Activated CD4-positive, alpha-beta T cell treated with anti-CD3 and anti-CD28 coated beads, Interleukin-2, amount 10 ng/mL, durations not matched to agents 24 days and 14 days (primary cell): ENCODE measurements around the gene SNRNP40. TPM values are rescaled to one million over a fixed set of nuclear protein-coding genes. Genes with fewer than 3 reads are reported as not detected.
A peak's percentile ranks its signal among the peaks of the same experiment; 100 is the strongest.

ENCODE experiments used
- DNase-seq: peaks from one replicate; pipeline ENCODE4 v3.0.0; 2022
- H3K27ac Mint-ChIP-seq: one replicate; pipeline ENCODE4 v1.8.0; 2022; ENCODE audit warnings: mild to moderate bottlenecking, mixed read lengths
- H3K27me3 Mint-ChIP-seq: one replicate; pipeline ENCODE4 v1.8.0; 2022; ENCODE audit warnings: mixed read lengths
- H3K36me3 Mint-ChIP-seq: one replicate; pipeline ENCODE4 v1.8.0; 2022; ENCODE audit warnings: low read depth, mild to moderate bottlenecking, mixed read lengths
- H3K4me1 Mint-ChIP-seq: one replicate; pipeline ENCODE4 v1.8.0; 2021; ENCODE audit warnings: mixed read lengths
- H3K4me3 Mint-ChIP-seq: one replicate; pipeline ENCODE4 v1.8.0; 2022; ENCODE audit warnings: mild to moderate bottlenecking, moderate library complexity, mixed read lengths
- H3K9me3 Mint-ChIP-seq: one replicate; pipeline ENCODE4 v1.8.0; 2021; ENCODE audit warnings: mixed read lengths
- intact Hi-C: fragments of 100-400 bp; cut with micrococcal nuclease; formaldehyde crosslinking; loops from one replicate; pipeline ENCODE4 v1.15.1; 2023
- total RNA-seq: library from RNA; stranded (reverse); gene quantifications from 2 replicates; pipeline ENCODE4 v1.2.3, GENCODE V29; 2022

Gene SNRNP40
- 132 and 133 TPM in 2 replicates for total RNA-seq

- Mint-ChIP-seq H3K9me3 (no peaks in the 10 kb centered on the region), H3K27ac (no peak within 1 kb of the TSS), H3K4me1 (peaks cover 26% of the 10 kb centered on the region), H3K27me3 (no peaks in the 10 kb centered on the region), H3K4me3 (no peak within 1 kb of the TSS), H3K36me3 (peaks cover 28% of the 10 kb centered on the region)
- intact Hi-C loops: loop anchor here (1.0 to 10.0 kb wide), 2 partner anchors 232 to 349 kb away; partner anchors contain the start of gene PUM1
- peak; percentile 98 for DNase-seq
Observed at GRCh38 chr1:31296486-31297276, at the start of gene SNRNP40, which contains the start of gene ZCCHC17. SNRNP40 (minus strand) TSS chr1:31296788; CDS start chr1:31296751, 37 bp downstream. ZCCHC17 (plus strand) TSS chr1:31297032; CDS start chr1:31310099, 13,067 bp downstream.

- Mint-ChIP-seq H3K4me3 (no peak overlapping the region), H3K9me3 (no peaks in the 10 kb centered on the region), H3K4me1 (no peaks in the 10 kb centered on the region), H3K36me3 (peaks cover 9% of the 10 kb centered on the region), H3K27ac (no peak overlapping the region), H3K27me3 (no peaks in the 10 kb centered on the region)
- DNase-seq: no peak
- intact Hi-C loops: no loop called here
Observed at GRCh38 chr1:31345635-31346034, 49.0 kb upstream of the SNRNP40 start.

GRCh38 chr1:31344503-31344902, 47.9 kb upstream of the SNRNP40 start:
- no peaks in the 10 kb centered on the region for H3K4me1 Mint-ChIP-seq
- no peaks in the 10 kb centered on the region for H3K9me3 Mint-ChIP-seq
- no peaks in the 10 kb centered on the region for H3K27me3 Mint-ChIP-seq
- H3K4me3 Mint-ChIP-seq: no peak overlapping the region
- H3K27ac Mint-ChIP-seq: no peak overlapping the region
- DNase-seq: no peak
- intact Hi-C loops: no loop called here
- H3K36me3 Mint-ChIP-seq: peaks cover 6% of the 10 kb centered on the region

GRCh38 chr1:31336687-31337467, 40.3 kb upstream of the SNRNP40 start:
- no peaks in the 10 kb centered on the region for H3K9me3 Mint-ChIP-seq
- no peaks in the 10 kb centered on the region for H3K27me3 Mint-ChIP-seq
- H3K36me3 Mint-ChIP-seq: peaks cover 3% of the 10 kb centered on the region
- H3K27ac Mint-ChIP-seq: no peak overlapping the region
- DNase-seq: no peak
- H3K4me3 Mint-ChIP-seq: no peak overlapping the region
- intact Hi-C loops: no loop called here
- no peaks in the 10 kb centered on the region for H3K4me1 Mint-ChIP-seq

GRCh38 chr1:31335007-31335406, 38.4 kb upstream of the SNRNP40 start:
- H3K27ac Mint-ChIP-seq: no peak overlapping the region
- peaks cover 3% of the 10 kb centered on the region for H3K36me3 Mint-ChIP-seq
- H3K4me1 Mint-ChIP-seq: no peaks in the 10 kb centered on the region
- DNase-seq: peak; percentile 64
- intact Hi-C loops: loop anchor here (2.0 kb wide), 1 partner anchor 150 kb away; no protein-coding TSS in a partner anchor
- H3K9me3 Mint-ChIP-seq: no peaks in the 10 kb centered on the region
- no peaks in the 10 kb centered on the region for H3K27me3 Mint-ChIP-seq
- no peak overlapping the region for H3K4me3 Mint-ChIP-seq

- no peaks in the 10 kb centered on the region for H3K27me3 Mint-ChIP-seq
- no peaks in the 10 kb centered on the region for H3K4me1 Mint-ChIP-seq
- peaks cover 2% of the 10 kb centered on the region for H3K36me3 Mint-ChIP-seq
- no peak for DNase-seq
- H3K27ac Mint-ChIP-seq: no peak overlapping the region
- no peak overlapping the region for H3K4me3 Mint-ChIP-seq
- intact Hi-C loops: no loop called here
- H3K9me3 Mint-ChIP-seq: no peaks in the 10 kb centered on the region
Observed at GRCh38 chr1:31327381-31327780, 30.8 kb upstream of the SNRNP40 start.

- H3K27me3 Mint-ChIP-seq: no peaks in the 10 kb centered on the region
- H3K4me1 Mint-ChIP-seq: no peaks in the 10 kb centered on the region
- H3K27ac Mint-ChIP-seq: no peak overlapping the region
- no peaks in the 10 kb centered on the region for H3K9me3 Mint-ChIP-seq
- intact Hi-C loops: no loop called here
- H3K36me3 Mint-ChIP-seq: peaks cover 2% of the 10 kb centered on the region
- DNase-seq: no peak
- no peak overlapping the region for H3K4me3 Mint-ChIP-seq
Observed at GRCh38 chr1:31326461-31326860, 29.9 kb upstream of the SNRNP40 start.

- Mint-ChIP-seq H3K4me1 (no peaks in the 10 kb centered on the region), H3K27ac (no peak overlapping the region), H3K9me3 (no peaks in the 10 kb centered on the region), H3K36me3 (peaks cover 11% of the 10 kb centered on the region), H3K4me3 (no peak overlapping the region), H3K27me3 (no peaks in the 10 kb centered on the region)
- DNase-seq: no peak
- intact Hi-C loops: no loop called here
Observed at GRCh38 chr1:31324992-31325391, 28.4 kb upstream of the SNRNP40 start.

GRCh38 chr1:31324093-31324492, 27.5 kb upstream of the SNRNP40 start:
- intact Hi-C loops: no loop called here
- Mint-ChIP-seq H3K27ac (no peak overlapping the region), H3K9me3 (no peaks in the 10 kb centered on the region), H3K27me3 (no peaks in the 10 kb centered on the region), H3K4me1 (no peaks in the 10 kb centered on the region), H3K36me3 (peaks cover 14% of the 10 kb centered on the region), H3K4me3 (no peak overlapping the region)
- DNase-seq: no peak

- Mint-ChIP-seq H3K27me3 (no peaks in the 10 kb centered on the region), H3K4me1 (no peaks in the 10 kb centered on the region), H3K4me3 (no peak overlapping the region), H3K9me3 (no peaks in the 10 kb centered on the region), H3K27ac (no peak overlapping the region), H3K36me3 (peaks cover 40% of the 10 kb centered on the region)
- intact Hi-C loops: no loop called here
- DNase-seq: no peak
Observed at GRCh38 chr1:31318146-31318545, 21.6 kb upstream of the SNRNP40 start.

- no peak for DNase-seq
- Mint-ChIP-seq H3K27me3 (no peaks in the 10 kb centered on the region), H3K27ac (no peak overlapping the region), H3K9me3 (no peaks in the 10 kb centered on the region), H3K36me3 (peaks cover 44% of the 10 kb centered on the region), H3K4me1 (no peaks in the 10 kb centered on the region), H3K4me3 (no peak overlapping the region)
- intact Hi-C loops: no loop called here
Observed at GRCh38 chr1:31315902-31316301, 19.3 kb upstream of the SNRNP40 start.

GRCh38 chr1:31310198-31310597, 13.6 kb upstream of the SNRNP40 start:
- H3K4me1 Mint-ChIP-seq: peaks cover 8% of the 10 kb centered on the region
- H3K27ac Mint-ChIP-seq: no peak overlapping the region
- no peak overlapping the region for H3K4me3 Mint-ChIP-seq
- H3K27me3 Mint-ChIP-seq: no peaks in the 10 kb centered on the region
- peaks cover 42% of the 10 kb centered on the region for H3K36me3 Mint-ChIP-seq
- no peaks in the 10 kb centered on the region for H3K9me3 Mint-ChIP-seq
- no peak for DNase-seq
- intact Hi-C loops: no loop called here

GRCh38 chr1:31308036-31308435, 11.4 kb upstream of the SNRNP40 start:
- DNase-seq: no peak
- intact Hi-C loops: no loop called here
- Mint-ChIP-seq H3K4me3 (no peak overlapping the region), H3K27me3 (no peaks in the 10 kb centered on the region), H3K27ac (no peak overlapping the region), H3K9me3 (no peaks in the 10 kb centered on the region), H3K36me3 (peaks cover 28% of the 10 kb centered on the region), H3K4me1 (peaks cover 8% of the 10 kb centered on the region)

GRCh38 chr1:31306278-31306677, 9.7 kb upstream of the SNRNP40 start:
- intact Hi-C loops: no loop called here
- peaks cover 20% of the 10 kb centered on the region for H3K36me3 Mint-ChIP-seq
- peaks cover 8% of the 10 kb centered on the region for H3K4me1 Mint-ChIP-seq
- no peak overlapping the region for H3K4me3 Mint-ChIP-seq
- H3K27me3 Mint-ChIP-seq: no peaks in the 10 kb centered on the region
- DNase-seq: no peak
- H3K27ac Mint-ChIP-seq: no peak overlapping the region
- H3K9me3 Mint-ChIP-seq: no peaks in the 10 kb centered on the region
